OCI-LY1 (cell line): ENCODE data around the gene SLC12A8.
A peak's percentile ranks its signal among the peaks of the same experiment; 100 is the strongest.

Experiments used
- H2AFZ ChIP-seq: fragments of 200-600 bp; sonication (generic), shearing (Covaris generic); 2 replicates; pipeline ENCODE4 v1.6.0; 2014; ENCODE audit warnings: antibody characterized with exemption, mild to moderate bottlenecking, low read length
- H3F3A ChIP-seq: fragments of 200-600 bp; sonication (generic), shearing (Covaris generic); 2 replicates; pipeline ENCODE4 v1.6.0; 2014; ENCODE audit warnings: mild to moderate bottlenecking, antibody characterized with exemption, low read length, moderate library complexity; ENCODE audit not compliant: insufficient read depth
- H3K27ac ChIP-seq: fragments of 200-600 bp; sonication (generic); 2 replicates; pipeline ENCODE4 v1.5.1; 2014; ENCODE audit warnings: low read length, mixed run types, mild to moderate bottlenecking, low read depth; ENCODE audit not compliant: poor library complexity, severe bottlenecking
- H3K27me3 ChIP-seq: fragments of 200-600 bp; sonication (generic); 2 replicates; pipeline ENCODE4 v1.6.0; 2014; ENCODE audit warnings: antibody characterized with exemption, mild to moderate bottlenecking, low read length, moderate library complexity; ENCODE audit not compliant: insufficient read depth
- H3K36me3 ChIP-seq: fragments of 200-600 bp; sonication (generic); 2 replicates; pipeline ENCODE4 v1.6.1; 2014; ENCODE audit warnings: mild to moderate bottlenecking, antibody characterized with exemption, low read length, moderate library complexity, mixed read lengths; ENCODE audit not compliant: insufficient read depth
- H3K4me1 ChIP-seq: fragments of 200-600 bp; sonication (generic); 2 replicates; pipeline ENCODE4 v1.5.1; 2014; ENCODE audit warnings: mild to moderate bottlenecking, low read length, moderate library complexity; ENCODE audit not compliant: insufficient read depth, severe bottlenecking
- H3K4me2 ChIP-seq: fragments of 200-600 bp; sonication (generic), shearing (Covaris generic); 2 replicates; pipeline ENCODE4 v1.6.1; 2014; ENCODE audit warnings: low read length
- H3K4me3 ChIP-seq: fragments of 200-600 bp; sonication (generic); 2 replicates; pipeline ENCODE4 v1.5.1; 2014; ENCODE audit warnings: low read length, low read depth, mild to moderate bottlenecking, mixed read lengths; ENCODE audit not compliant: poor library complexity, severe bottlenecking
- H3K79me2 ChIP-seq: fragments of 200-600 bp; shearing (Covaris generic); 2 replicates; pipeline ENCODE4 v1.6.1; 2016; ENCODE audit warnings: mixed run types, low read length, mixed read lengths; ENCODE audit not compliant: insufficient read depth
- H3K9ac ChIP-seq: fragments of 200-600 bp; sonication (generic), shearing (Covaris generic); 2 replicates; pipeline ENCODE4 v1.6.1; 2014; ENCODE audit warnings: mild to moderate bottlenecking, low read length, mixed read lengths
- H3K9me2 ChIP-seq: fragments of 200-600 bp; sonication (generic), shearing (Covaris generic); 2 replicates; pipeline ENCODE4 v1.6.1; 2014; ENCODE audit warnings: low read depth, mild to moderate bottlenecking, low read length, mixed read lengths
- H3K9me3 ChIP-seq: fragments of 200-600 bp; shearing (Covaris generic); 2 replicates; pipeline ENCODE4 v1.6.1; 2014; ENCODE audit warnings: low read length, mixed read lengths
- H4K20me1 ChIP-seq: fragments of 200-600 bp; sonication (generic), shearing (Covaris generic); 2 replicates; pipeline ENCODE4 v1.6.0; 2016; ENCODE audit warnings: mild to moderate bottlenecking, low read length; ENCODE audit not compliant: insufficient read depth
- CTCF ChIP-seq: fragments of 200-600 bp; sonication (generic), shearing (Covaris generic); IDR thresholded peaks from 2 replicates; pipeline ENCODE4 v1.5.1; 2017; ENCODE audit warnings: mild to moderate bottlenecking, antibody characterized with exemption, low read length, moderate library complexity, mixed read lengths
- EZH2 ChIP-seq: fragments of 200-600 bp; sonication (generic), shearing (Covaris generic); IDR thresholded peaks from 2 replicates; pipeline ENCODE4 v1.8.0; 2017; ENCODE audit warnings: borderline replicate concordance, mixed run types, mild to moderate bottlenecking, antibody characterized with exemption, low read length, moderate library complexity, mixed read lengths

The SLC12A8 gene

GRCh38 chr3:125054062-125054448, 158.5 kb downstream of the SLC12A8 start:
- H2AFZ ChIP-seq, result no peak overlapping the region
- no peak overlapping the region for H3K9ac ChIP-seq
- H3K4me2 ChIP-seq, result peak overlapping the region; percentile 58; the same call in 1 of the 2 replicates
- H3K79me2 ChIP-seq, result no peaks in the 10 kb centered on the region
- H3K4me3 ChIP-seq, result no peak overlapping the region
- H4K20me1 ChIP-seq, result no peaks in the 10 kb centered on the region
- H3K4me1 ChIP-seq, result peaks cover 16% of the 10 kb centered on the region
- no peaks in the 10 kb centered on the region for H3K9me3 ChIP-seq
- H3K27me3 ChIP-seq, result peaks cover 11% of the 10 kb centered on the region; the same call in 1 of the 2 replicates
- no peak overlapping the region for H3K27ac ChIP-seq
- H3F3A ChIP-seq, result no peaks in the 10 kb centered on the region
- TF ChIP-seq EZH2, result no peak
- TF ChIP-seq CTCF, result no peak
- no peaks in the 10 kb centered on the region for H3K9me2 ChIP-seq
- no peaks in the 10 kb centered on the region for H3K36me3 ChIP-seq

DNA sequence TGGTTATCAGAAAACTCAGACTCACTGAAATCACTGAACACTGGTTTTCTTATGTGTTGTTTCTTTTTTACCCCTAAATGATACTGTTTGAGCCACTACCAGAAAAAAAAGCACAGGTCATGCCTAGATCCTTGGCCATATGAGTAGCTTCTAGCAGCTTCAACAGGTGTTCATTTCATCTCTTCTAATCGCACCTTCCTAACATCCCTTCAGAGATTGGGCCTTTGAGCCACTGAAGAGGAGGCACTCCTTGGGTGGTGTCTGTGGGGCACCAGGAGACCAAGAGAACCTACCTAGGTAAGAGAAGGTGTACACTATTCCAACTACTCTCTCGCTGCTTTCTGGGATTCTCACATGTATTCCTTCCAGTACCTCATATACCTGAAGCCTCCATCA, 159.2 kb downstream of the SLC12A8 start:
- no peaks in the 10 kb centered on the region for H3K79me2 ChIP-seq
- no peaks in the 10 kb centered on the region for H3K9me3 ChIP-seq
- no peaks in the 10 kb centered on the region for H3F3A ChIP-seq
- H3K4me3 ChIP-seq, result no peak overlapping the region
- no peak overlapping the region for H3K27ac ChIP-seq
- H2AFZ ChIP-seq, result no peak overlapping the region
- peaks cover 16% of the 10 kb centered on the region for H3K4me1 ChIP-seq
- no peak overlapping the region for H3K9ac ChIP-seq
- no peaks in the 10 kb centered on the region for H4K20me1 ChIP-seq
- H3K4me2 ChIP-seq, result no peak overlapping the region
- TF ChIP-seq CTCF, result no peak
- no peak for TF ChIP-seq EZH2
- H3K36me3 ChIP-seq, result no peaks in the 10 kb centered on the region
- H3K27me3 ChIP-seq, result peaks cover 11% of the 10 kb centered on the region; the same call in 1 of the 2 replicates
- no peaks in the 10 kb centered on the region for H3K9me2 ChIP-seq

DNA sequence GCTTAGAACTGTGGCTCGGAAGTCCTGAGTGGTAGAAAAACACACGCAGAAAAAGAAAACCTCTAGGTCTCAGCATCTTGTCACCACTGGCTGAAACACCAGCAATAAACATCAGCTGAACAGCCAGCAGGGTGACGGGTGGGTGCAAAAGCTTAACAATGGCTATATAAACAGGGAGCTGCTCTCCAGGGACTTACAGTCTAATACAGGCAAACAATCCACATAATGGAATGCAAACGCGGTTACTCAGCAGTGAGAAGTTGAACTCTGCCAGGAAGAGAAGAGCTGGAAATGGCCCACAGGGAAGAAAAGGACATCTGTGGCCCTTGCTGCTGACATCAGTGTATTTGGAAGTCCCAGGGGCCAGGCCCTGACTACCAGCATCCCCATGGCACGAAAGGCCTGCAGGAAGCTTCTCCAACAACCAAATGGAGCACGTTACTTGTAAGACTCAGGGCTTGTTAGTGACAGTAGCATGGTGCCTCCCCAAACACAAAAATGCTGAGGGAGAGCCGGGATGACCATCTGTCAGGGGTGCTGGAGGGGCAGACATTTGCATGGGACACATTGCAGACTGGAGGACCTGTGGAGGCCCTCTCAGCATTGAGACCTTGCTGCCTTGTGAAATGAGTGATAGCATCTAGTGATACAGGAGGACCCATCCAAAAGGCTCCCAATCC, 159.8 kb downstream of the SLC12A8 start:
- TF ChIP-seq CTCF, result no peak
- no peak for TF ChIP-seq EZH2
- no peaks in the 10 kb centered on the region for H3K79me2 ChIP-seq
- H3F3A ChIP-seq, result no peaks in the 10 kb centered on the region
- no peak overlapping the region for H3K27ac ChIP-seq
- no peak overlapping the region for H3K4me2 ChIP-seq
- H3K4me3 ChIP-seq, result no peak overlapping the region
- H2AFZ ChIP-seq, result no peak overlapping the region
- peaks cover 16% of the 10 kb centered on the region for H3K4me1 ChIP-seq
- peaks cover 11% of the 10 kb centered on the region; the same call in 1 of the 2 replicates for H3K27me3 ChIP-seq
- no peak overlapping the region for H3K9ac ChIP-seq
- H3K9me2 ChIP-seq, result no peaks in the 10 kb centered on the region
- H3K36me3 ChIP-seq, result no peaks in the 10 kb centered on the region
- no peaks in the 10 kb centered on the region for H3K9me3 ChIP-seq
- H4K20me1 ChIP-seq, result no peaks in the 10 kb centered on the region
